ENCODE data around the gene HSDL2.

The HSDL2 gene

GRCh38 chr9:112520069-112520468 lies 140.2 kb downstream of the HSDL2 start:
- no peak for DNase-seq
- H3K4me1 ChIP-seq, result no peaks in the 10 kb centered on the region; the same call in 1 of the 2 replicates
- H3K9me3 ChIP-seq, result no peaks in the 10 kb centered on the region
- no peaks in the 10 kb centered on the region for H3K27me3 ChIP-seq
- H3K36me3 ChIP-seq, result no peaks in the 10 kb centered on the region
- no peak for TF ChIP-seq CTCF (IDR thresholded peaks at IDR 0.05; ENCODE audit: low read depth, low read length)
- no peak overlapping the region for H3K4me3 ChIP-seq (ENCODE audit: low read depth, low read length)

DNA sequence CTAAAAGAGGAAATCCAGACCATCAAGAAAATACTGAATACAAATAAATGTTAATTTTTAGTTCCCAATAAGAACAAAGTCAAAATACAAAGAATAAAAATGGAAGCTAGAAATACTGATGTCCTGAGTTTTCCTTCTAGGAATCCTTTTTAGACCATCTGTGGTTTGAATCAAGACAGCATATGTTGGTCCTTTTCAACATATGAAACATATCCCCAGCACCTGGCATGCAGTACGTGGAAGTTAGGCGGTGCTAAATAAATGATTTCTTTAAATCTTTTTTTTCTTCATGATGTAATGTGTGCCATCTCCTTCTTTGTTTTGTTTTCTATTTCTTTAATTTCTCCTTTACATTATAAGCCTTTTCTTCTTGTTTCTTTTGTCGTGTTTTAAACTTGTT lies 140.7 kb downstream of the HSDL2 start:
- no peak for DNase-seq
- Histone ChIP-seq H3K27me3 (no peaks in the 10 kb centered on the region), H3K4me1 (no peaks in the 10 kb centered on the region; the same call in 1 of the 2 replicates), H3K36me3 (no peaks in the 10 kb centered on the region), H3K4me3 (ENCODE audit: low read depth, low read length) (no peak overlapping the region), H3K9me3 (no peaks in the 10 kb centered on the region)
- no peak for TF ChIP-seq CTCF (IDR thresholded peaks at IDR 0.05; ENCODE audit: low read depth, low read length)

Data from BE2C (cell line).